G401.6 (cell line): ENCODE data around the gene ZBTB22.

Experiments used
- FAIRE-seq: peaks from 2 replicates; lab custom pipeline; 2012; peaks lifted over from hg19 to GRCh38; lab: Jason Lieb, UNC

Gene ZBTB22

GRCh38 chr6:33324125-33324524 lies 6.6 kb upstream of the ZBTB22 start:
- no peak for FAIRE-seq

- FAIRE-seq, result no peak
Measured at GRCh38 chr6:33323623-33323948, 6.0 kb upstream of the ZBTB22 start.

- no peak for FAIRE-seq
Measured at GRCh38 chr6:33321227-33321626, 3.7 kb upstream of the ZBTB22 start.

GRCh38 chr6:33320315-33321181 lies 3.0 kb upstream of the ZBTB22 start:
- FAIRE-seq, result no peak

- FAIRE-seq, result no peak
Measured at GRCh38 chr6:33319939-33320314, 2.4 kb upstream of the ZBTB22 start.

GRCh38 chr6:33318426-33319073 lies 1.0 kb upstream of the ZBTB22 start:
- FAIRE-seq, result no peak

- no peak for FAIRE-seq
Measured at GRCh38 chr6:33317419-33317668, 200 bp downstream of the ZBTB22 start.

GRCh38 chr6:33316603-33317418 lies 733 bp downstream of the ZBTB22 start:
- no peak for FAIRE-seq

- no peak for FAIRE-seq
Measured at GRCh38 chr6:33315793-33316602, 1.5 kb downstream of the ZBTB22 start.

GRCh38 chr6:33314943-33315792 lies 2.4 kb downstream of the ZBTB22 start:
- FAIRE-seq, result no peak

- FAIRE-seq, result peak; percentile 30
Measured at GRCh38 chr6:33314515-33314942, 3.0 kb downstream of the ZBTB22 start.

- no peak for FAIRE-seq
Measured at GRCh38 chr6:33313709-33314514, 3.6 kb downstream of the ZBTB22 start, which contains the start of gene TAPBP. TSS of gene TAPBP (minus strand) at chr6:33314078. CDS start at chr6:33314041, 37 bp downstream.

- FAIRE-seq, result no peak
Measured at GRCh38 chr6:33313105-33313708, 4.3 kb downstream of the ZBTB22 start.

- FAIRE-seq, result peak; percentile 76
Measured at GRCh38 chr6:33312361-33313104, 5.0 kb downstream of the ZBTB22 start.

- no peak for FAIRE-seq
Measured at GRCh38 chr6:33306356-33306755, 11.2 kb downstream of the ZBTB22 start.

- no peak for FAIRE-seq
Measured at GRCh38 chr6:33305052-33305451, 12.5 kb downstream of the ZBTB22 start.

GRCh38 chr6:33304216-33304615 lies 13.3 kb downstream of the ZBTB22 start:
- FAIRE-seq, result no peak

GRCh38 chr6:33301877-33302276 lies 15.7 kb downstream of the ZBTB22 start:
- no peak for FAIRE-seq

GRCh38 chr6:33299237-33299944 lies 18.2 kb downstream of the ZBTB22 start:
- peak; percentile 90 for FAIRE-seq
